OCI-LY1 (cell line): ENCODE measurements around the gene ZC3H15.
"Not testable (repeated sequence)": the region's sequence is repeated elsewhere in the genome, so short reads cannot be mapped to it uniquely, and the experiment has no call there.

Source experiments
- H2AFZ ChIP-seq: fragments of 200-600 bp; sonication (generic), shearing (Covaris generic); 2 replicates; pipeline ENCODE4 v1.6.0; 2014; ENCODE audit warnings: antibody characterized with exemption, mild to moderate bottlenecking, low read length
- H3F3A ChIP-seq: fragments of 200-600 bp; sonication (generic), shearing (Covaris generic); 2 replicates; pipeline ENCODE4 v1.6.0; 2014; ENCODE audit warnings: mild to moderate bottlenecking, antibody characterized with exemption, low read length, moderate library complexity; ENCODE audit not compliant: insufficient read depth
- H3K27ac ChIP-seq: fragments of 200-600 bp; sonication (generic); 2 replicates; pipeline ENCODE4 v1.5.1; 2014; ENCODE audit warnings: low read length, mixed run types, mild to moderate bottlenecking, low read depth; ENCODE audit not compliant: poor library complexity, severe bottlenecking
- H3K27me3 ChIP-seq: fragments of 200-600 bp; sonication (generic); 2 replicates; pipeline ENCODE4 v1.6.0; 2014; ENCODE audit warnings: antibody characterized with exemption, mild to moderate bottlenecking, low read length, moderate library complexity; ENCODE audit not compliant: insufficient read depth
- H3K36me3 ChIP-seq: fragments of 200-600 bp; sonication (generic); 2 replicates; pipeline ENCODE4 v1.6.1; 2014; ENCODE audit warnings: mild to moderate bottlenecking, antibody characterized with exemption, low read length, moderate library complexity, mixed read lengths; ENCODE audit not compliant: insufficient read depth
- H3K4me1 ChIP-seq: fragments of 200-600 bp; sonication (generic); 2 replicates; pipeline ENCODE4 v1.5.1; 2014; ENCODE audit warnings: mild to moderate bottlenecking, low read length, moderate library complexity; ENCODE audit not compliant: insufficient read depth, severe bottlenecking
- H3K4me2 ChIP-seq: fragments of 200-600 bp; sonication (generic), shearing (Covaris generic); 2 replicates; pipeline ENCODE4 v1.6.1; 2014; ENCODE audit warnings: low read length
- H3K4me3 ChIP-seq: fragments of 200-600 bp; sonication (generic); 2 replicates; pipeline ENCODE4 v1.5.1; 2014; ENCODE audit warnings: low read length, low read depth, mild to moderate bottlenecking, mixed read lengths; ENCODE audit not compliant: poor library complexity, severe bottlenecking
- H3K79me2 ChIP-seq: fragments of 200-600 bp; shearing (Covaris generic); 2 replicates; pipeline ENCODE4 v1.6.1; 2016; ENCODE audit warnings: mixed run types, low read length, mixed read lengths; ENCODE audit not compliant: insufficient read depth
- H3K9ac ChIP-seq: fragments of 200-600 bp; sonication (generic), shearing (Covaris generic); 2 replicates; pipeline ENCODE4 v1.6.1; 2014; ENCODE audit warnings: mild to moderate bottlenecking, low read length, mixed read lengths
- H3K9me2 ChIP-seq: fragments of 200-600 bp; sonication (generic), shearing (Covaris generic); 2 replicates; pipeline ENCODE4 v1.6.1; 2014; ENCODE audit warnings: low read depth, mild to moderate bottlenecking, low read length, mixed read lengths
- H3K9me3 ChIP-seq: fragments of 200-600 bp; shearing (Covaris generic); 2 replicates; pipeline ENCODE4 v1.6.1; 2014; ENCODE audit warnings: low read length, mixed read lengths
- H4K20me1 ChIP-seq: fragments of 200-600 bp; sonication (generic), shearing (Covaris generic); 2 replicates; pipeline ENCODE4 v1.6.0; 2016; ENCODE audit warnings: mild to moderate bottlenecking, low read length; ENCODE audit not compliant: insufficient read depth
- CTCF ChIP-seq: fragments of 200-600 bp; sonication (generic), shearing (Covaris generic); IDR thresholded peaks from 2 replicates; pipeline ENCODE4 v1.5.1; 2017; ENCODE audit warnings: mild to moderate bottlenecking, antibody characterized with exemption, low read length, moderate library complexity, mixed read lengths
- EZH2 ChIP-seq: fragments of 200-600 bp; sonication (generic), shearing (Covaris generic); IDR thresholded peaks from 2 replicates; pipeline ENCODE4 v1.8.0; 2017; ENCODE audit warnings: borderline replicate concordance, mixed run types, mild to moderate bottlenecking, antibody characterized with exemption, low read length, moderate library complexity, mixed read lengths

ZC3H15 gene

GRCh38 chr2:186485871-186486650, at the start of gene ZC3H15:
TSS of gene ZC3H15 (plus strand) at chr2:186486260. CDS start at chr2:186486383, 123 bp downstream.
- Histone ChIP-seq H3K9me2 (no peaks in the 10 kb centered on the region), H3K27ac (peak within 1 kb of the TSS; percentile 71), H3F3A (no peaks in the 10 kb centered on the region), H3K4me2 (peak within 1 kb of the TSS; percentile 94), H4K20me1 (0 out of 2 replicates have a peak, but pooled peaks cover 6% of the 10 kb centered on the region), H3K79me2 (peaks cover 56% of the 10 kb centered on the region), H3K36me3 (peaks cover 7% of the 10 kb centered on the region; the same call in 1 of the 2 replicates), H3K4me3 (peak within 1 kb of the TSS; percentile 98), H3K9ac (peak within 1 kb of the TSS; percentile 98), H2AFZ (peak within 1 kb of the TSS; percentile 78), H3K27me3 (no peaks in the 10 kb centered on the region), H3K4me1 (peaks cover 57% of the 10 kb centered on the region), H3K9me3 (no peaks in the 10 kb centered on the region)
- TF ChIP-seq EZH2 (no peak), CTCF (no peak)

- Histone ChIP-seq H3K9ac (no peak overlapping the region), H3K36me3 (peaks cover 17% of the 10 kb centered on the region; the same call in 1 of the 2 replicates), H3K27me3 (no peaks in the 10 kb centered on the region), H3K4me3 (no peak overlapping the region), H2AFZ (no peak overlapping the region), H3K9me2 (no peaks in the 10 kb centered on the region), H3K79me2 (no peaks in the 10 kb centered on the region), H3K27ac (no peak overlapping the region), H3K9me3 (peaks cover 20% of the 10 kb centered on the region; the same call in 1 of the 2 replicates), H3K4me2 (no peak overlapping the region), H4K20me1 (no peaks in the 10 kb centered on the region), H3K4me1 (no peaks in the 10 kb centered on the region), H3F3A (no peaks in the 10 kb centered on the region)
- no peak for TF ChIP-seq EZH2
- TF ChIP-seq CTCF: no peak
Observed at GRCh38 chr2:186437719-186438118, 48.3 kb upstream of the ZC3H15 start.

GRCh38 chr2:186439673-186440095, 46.4 kb upstream of the ZC3H15 start:
- peaks cover 20% of the 10 kb centered on the region; the same call in 1 of the 2 replicates for H3K9me3 ChIP-seq

More at GRCh38 chr2:186439673-186440095, 46.4 kb upstream of the ZC3H15 start:
- H3K4me3 ChIP-seq, H3K4me2 ChIP-seq, H3K27ac ChIP-seq, H3F3A ChIP-seq, H3K9ac ChIP-seq, H3K9me2 ChIP-seq, H4K20me1 ChIP-seq, H3K4me1 ChIP-seq, H3K79me2 ChIP-seq, H2AFZ ChIP-seq, H3K27me3 ChIP-seq: not testable (repeated sequence)
- peaks cover 17% of the 10 kb centered on the region; the same call in 1 of the 2 replicates for H3K36me3 ChIP-seq
